GM18526 (cell line): ENCODE measurements around the gene SERBP1.

Experiments used
- POLR2A ChIP-seq: IDR thresholded peaks from 3 replicates; pipeline ENCODE4 v1.6.1; 2011; ENCODE audit not compliant: insufficient read length; ENCODE audit errors: extremely low read depth

The SERBP1 gene

GRCh38 chr1:67393240-67393639 is 37.0 kb downstream of the SERBP1 start:
- TF ChIP-seq POLR2A: no peak

DNA sequence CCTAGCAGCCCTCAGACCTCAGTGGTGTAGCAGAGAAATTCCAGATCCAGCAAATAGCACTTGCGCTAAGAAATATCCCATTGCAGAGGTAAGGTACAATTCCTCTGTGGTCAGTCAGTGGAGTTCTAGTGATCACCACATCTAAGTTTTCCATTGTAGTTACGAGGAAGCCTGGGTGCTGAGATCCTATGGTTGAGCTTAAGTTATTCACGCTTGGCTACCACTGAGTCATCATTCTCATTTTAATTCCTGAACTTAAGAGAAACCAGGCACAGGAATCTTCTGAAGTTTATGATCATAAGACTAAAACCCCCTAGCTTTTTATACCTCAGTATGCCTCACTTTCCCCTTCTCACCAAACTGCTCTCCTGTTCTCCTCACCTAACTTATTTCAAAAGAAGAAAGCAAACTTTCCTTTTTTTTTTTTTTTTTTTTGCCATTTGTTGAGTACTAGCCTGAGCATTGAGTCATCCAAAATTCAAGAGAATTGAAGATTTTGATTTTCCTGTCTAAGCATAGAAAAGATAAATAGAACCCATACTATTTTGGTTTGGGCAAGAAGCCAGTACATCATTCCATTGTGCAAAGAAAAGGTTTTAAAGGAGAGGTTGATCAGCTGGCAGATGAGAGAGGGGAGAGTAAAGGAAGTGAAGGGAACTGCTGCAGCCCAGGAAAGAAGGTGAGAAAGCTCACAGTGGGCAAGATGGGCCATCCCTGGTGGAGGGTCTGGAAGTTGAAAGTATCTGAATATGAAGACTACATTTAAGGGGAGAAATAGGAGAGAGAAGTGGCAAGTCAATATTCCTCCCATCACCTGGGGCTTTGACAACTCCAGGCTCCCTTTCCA is 39.9 kb downstream of the SERBP1 start:
- no peak for TF ChIP-seq POLR2A

DNA sequence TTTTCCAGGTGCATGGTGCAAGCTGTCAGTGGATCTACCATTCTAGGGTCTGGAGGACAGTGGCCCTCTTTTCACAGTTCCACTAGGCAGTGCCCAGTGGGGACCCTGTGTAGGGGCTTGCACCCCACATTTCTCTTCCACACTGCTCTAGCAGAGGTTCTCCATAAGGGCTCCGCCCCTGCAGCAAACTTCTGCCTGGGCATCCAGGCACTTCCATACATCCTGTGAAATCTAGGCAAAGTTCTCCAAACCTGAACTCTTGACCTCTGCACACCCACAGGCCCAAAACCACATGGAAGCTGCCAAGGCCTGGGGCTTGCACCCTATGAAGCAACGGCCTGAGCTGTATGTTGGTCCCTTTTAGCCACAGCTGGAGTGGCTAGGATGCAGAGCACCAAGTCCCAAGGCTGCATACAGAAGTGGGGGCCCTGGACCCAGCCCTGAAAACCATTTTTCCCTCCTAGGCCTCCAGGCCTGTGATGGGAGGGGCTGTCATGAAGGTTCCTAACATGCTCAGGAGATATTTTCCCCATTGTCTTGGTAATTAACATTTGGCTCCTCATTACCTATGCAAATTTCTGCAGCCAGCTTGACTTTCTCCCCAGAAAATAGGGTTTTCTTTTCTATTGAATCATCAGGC is 46.1 kb downstream of the SERBP1 start:
- no peak for TF ChIP-seq POLR2A

GRCh38 chr1:67382292-67382691 is 47.9 kb downstream of the SERBP1 start:
- TF ChIP-seq POLR2A: no peak

DNA sequence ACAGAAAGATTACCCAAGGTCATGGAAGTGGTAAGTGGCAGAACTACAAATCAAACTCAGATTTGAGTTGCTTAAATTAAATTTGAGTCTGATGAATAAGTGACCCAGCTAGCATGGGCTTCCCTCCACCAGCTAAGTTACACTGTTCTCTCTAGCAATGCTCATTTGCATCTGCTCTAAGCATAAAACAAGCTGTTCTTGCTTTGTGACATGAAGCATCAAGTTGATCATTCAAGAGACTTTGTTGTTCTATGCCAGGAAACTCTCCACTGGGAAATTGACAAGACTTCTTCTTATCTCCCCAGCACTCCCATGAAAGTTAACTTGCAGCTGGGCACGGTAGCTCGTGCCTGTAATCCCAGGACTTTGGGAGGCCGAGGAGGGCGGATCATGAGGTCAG is 49.0 kb downstream of the SERBP1 start:
- no peak for TF ChIP-seq POLR2A

- TF ChIP-seq POLR2A: no peak
These were observed 52.9 kb downstream of the SERBP1 start for GRCh38 chr1:67377253-67377652.

GRCh38 chr1:67376381-67376780 is 53.8 kb downstream of the SERBP1 start:
- no peak for TF ChIP-seq POLR2A

GRCh38 chr1:67372898-67373297 is 57.3 kb downstream of the SERBP1 start:
- no peak for TF ChIP-seq POLR2A

GRCh38 chr1:67372136-67372535 is 58.1 kb downstream of the SERBP1 start:
- TF ChIP-seq POLR2A: no peak

GRCh38 chr1:67371681-67372080 is 58.5 kb downstream of the SERBP1 start:
- TF ChIP-seq POLR2A: no peak

GRCh38 chr1:67371043-67371442 is 59.2 kb downstream of the SERBP1 start:
- TF ChIP-seq POLR2A: no peak

- TF ChIP-seq POLR2A: no peak
These were observed 62.1 kb downstream of the SERBP1 start for GRCh38 chr1:67368046-67368514.

DNA sequence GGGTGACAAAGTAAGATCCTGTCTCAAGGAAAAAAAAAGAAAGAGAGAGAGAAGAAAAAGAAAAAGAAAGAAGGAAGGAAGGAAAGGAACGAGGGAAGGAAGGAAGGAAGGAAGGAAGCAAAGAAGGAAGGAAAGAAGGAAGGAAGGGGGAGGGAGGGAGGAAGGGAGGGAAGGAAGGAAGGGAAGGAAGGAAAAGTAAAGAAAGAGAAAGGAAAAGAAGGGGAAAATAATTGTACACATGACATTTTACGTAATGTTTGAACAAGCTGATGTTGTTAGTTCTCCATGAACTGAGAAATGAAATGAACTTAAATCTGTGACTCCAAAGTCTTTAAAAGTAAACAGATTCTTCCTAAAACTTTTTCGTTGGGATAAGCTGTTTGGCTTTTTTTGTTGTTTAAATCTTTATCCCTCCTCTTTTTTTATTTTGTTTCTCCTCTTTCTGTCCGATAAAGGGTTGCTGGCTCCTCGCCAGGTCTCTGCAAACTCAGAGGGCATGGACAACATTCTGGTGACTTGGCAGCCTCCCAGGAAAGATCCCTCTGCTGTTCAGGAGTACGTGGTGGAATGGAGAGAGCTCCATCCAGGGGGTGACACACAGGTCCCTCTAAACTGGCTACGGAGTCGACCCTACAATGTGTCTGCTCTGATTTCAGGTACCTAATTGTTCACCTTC is 62.7 kb downstream of the SERBP1 start:
- TF ChIP-seq POLR2A: no peak

- TF ChIP-seq POLR2A: no peak
These were observed 68.6 kb downstream of the SERBP1 start for GRCh38 chr1:67361641-67362040.

- TF ChIP-seq POLR2A: no peak
These were observed 70.6 kb downstream of the SERBP1 start for GRCh38 chr1:67359592-67359991.
